ENCODE results near the gene AMPD3. TPM values are rescaled to one million over a fixed set of nuclear protein-coding genes. Genes with fewer than 3 reads are reported as not detected.
A peak's percentile ranks its signal among the peaks of the same experiment; 100 is the strongest.

Gene AMPD3
- total RNA-seq, 1 experiment from 2014 or later: 23.8 TPM

- DNase-seq (ENCODE audit: low read depth): no peak
These were observed 82.5 kb downstream of the AMPD3 start for GRCh38 chr11:10537600-10537999.

DNA sequence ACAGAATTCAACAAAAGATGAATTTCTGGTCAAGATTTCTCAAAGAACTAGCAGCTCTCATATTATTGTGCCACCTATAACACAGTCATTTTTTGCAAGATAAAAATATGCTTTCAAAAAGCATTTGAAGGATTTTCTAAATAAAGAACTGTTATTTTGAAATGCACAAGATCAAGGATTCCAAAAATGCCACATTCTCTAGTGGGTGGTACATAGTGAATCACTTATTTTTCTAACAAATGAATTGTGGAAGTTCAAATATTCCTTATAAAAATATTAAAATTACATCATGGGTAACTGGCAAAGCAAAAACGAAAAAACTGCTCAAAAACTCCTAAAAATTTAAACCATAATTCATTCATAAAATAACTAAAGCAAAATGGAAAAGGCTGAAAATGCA, 83.9 kb downstream of the AMPD3 start:
- no peak for DNase-seq (ENCODE audit: low read depth)

DNA sequence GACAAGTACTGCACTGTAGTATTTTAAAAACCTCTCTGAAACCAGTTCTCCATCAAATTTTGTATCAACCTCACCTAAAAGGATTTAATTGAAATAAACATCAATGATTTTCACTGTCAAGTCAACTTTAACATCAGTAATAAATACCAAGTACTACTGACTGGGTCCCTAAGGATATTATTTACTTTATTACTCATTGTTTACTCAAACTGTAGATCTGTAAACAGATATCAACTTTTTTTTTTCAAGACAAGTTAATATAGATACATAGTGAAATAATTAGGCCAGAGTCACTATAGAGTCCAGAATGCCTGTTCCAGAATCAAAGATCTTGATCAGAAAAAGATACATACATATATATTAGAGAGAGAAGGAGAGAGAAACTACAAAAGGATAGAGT, 84.3 kb downstream of the AMPD3 start:
- DNase-seq (ENCODE audit: low read depth): no peak

GRCh38 chr11:10540546-10540914, 85.5 kb downstream of the AMPD3 start:
- peak; percentile 13 for DNase-seq (ENCODE audit: low read depth)

GRCh38 chr11:10540915-10541560, 86.0 kb downstream of the AMPD3 start, which contains the start of gene RNF141:
Gene RNF141 (minus strand): TSS chr11:10541187. CDS start chr11:10534158, 7,029 bp downstream.
- DNase-seq (ENCODE audit: low read depth): peak; percentile 89

DNA sequence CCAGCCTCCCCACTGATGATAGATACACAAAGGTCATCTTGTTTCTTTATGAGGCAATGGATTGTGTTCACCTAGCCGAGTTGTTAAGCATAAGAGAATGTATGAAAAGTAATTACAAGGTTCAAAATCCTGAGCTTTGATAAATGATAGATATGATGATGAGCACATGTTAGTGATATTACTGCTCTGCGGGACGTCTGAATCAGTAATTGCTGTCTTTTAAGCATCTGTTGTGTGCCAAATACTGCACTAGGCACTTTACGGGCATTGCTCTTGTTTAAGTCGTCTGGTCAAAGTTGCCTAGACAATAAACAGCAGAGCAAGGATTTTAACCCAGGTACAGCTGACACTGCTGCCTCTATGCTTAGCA, 86.5 kb downstream of the AMPD3 start:
- no peak for DNase-seq (ENCODE audit: low read depth)

DNA sequence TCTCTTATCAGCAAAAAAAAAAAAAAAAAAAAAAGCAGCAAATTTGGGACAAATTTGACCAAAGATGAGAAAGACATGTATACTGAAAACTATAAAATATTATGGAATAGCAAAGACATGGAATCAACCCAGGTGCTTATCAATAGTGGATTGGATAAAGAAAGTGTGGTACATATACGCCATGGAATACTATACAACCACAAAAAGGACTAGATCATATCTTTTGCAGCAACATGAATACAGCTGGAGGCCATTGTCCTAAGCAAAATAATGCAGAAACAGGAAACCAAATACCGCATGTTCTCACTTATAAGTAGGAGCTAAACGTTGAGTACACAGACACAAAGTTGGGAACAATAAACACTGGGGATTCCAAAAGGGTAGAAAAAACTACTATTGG, 87.7 kb downstream of the AMPD3 start:
- no peak for DNase-seq (ENCODE audit: low read depth)

GRCh38 chr11:10543782-10544181, 88.7 kb downstream of the AMPD3 start:
- no peak for DNase-seq (ENCODE audit: low read depth)

DNA sequence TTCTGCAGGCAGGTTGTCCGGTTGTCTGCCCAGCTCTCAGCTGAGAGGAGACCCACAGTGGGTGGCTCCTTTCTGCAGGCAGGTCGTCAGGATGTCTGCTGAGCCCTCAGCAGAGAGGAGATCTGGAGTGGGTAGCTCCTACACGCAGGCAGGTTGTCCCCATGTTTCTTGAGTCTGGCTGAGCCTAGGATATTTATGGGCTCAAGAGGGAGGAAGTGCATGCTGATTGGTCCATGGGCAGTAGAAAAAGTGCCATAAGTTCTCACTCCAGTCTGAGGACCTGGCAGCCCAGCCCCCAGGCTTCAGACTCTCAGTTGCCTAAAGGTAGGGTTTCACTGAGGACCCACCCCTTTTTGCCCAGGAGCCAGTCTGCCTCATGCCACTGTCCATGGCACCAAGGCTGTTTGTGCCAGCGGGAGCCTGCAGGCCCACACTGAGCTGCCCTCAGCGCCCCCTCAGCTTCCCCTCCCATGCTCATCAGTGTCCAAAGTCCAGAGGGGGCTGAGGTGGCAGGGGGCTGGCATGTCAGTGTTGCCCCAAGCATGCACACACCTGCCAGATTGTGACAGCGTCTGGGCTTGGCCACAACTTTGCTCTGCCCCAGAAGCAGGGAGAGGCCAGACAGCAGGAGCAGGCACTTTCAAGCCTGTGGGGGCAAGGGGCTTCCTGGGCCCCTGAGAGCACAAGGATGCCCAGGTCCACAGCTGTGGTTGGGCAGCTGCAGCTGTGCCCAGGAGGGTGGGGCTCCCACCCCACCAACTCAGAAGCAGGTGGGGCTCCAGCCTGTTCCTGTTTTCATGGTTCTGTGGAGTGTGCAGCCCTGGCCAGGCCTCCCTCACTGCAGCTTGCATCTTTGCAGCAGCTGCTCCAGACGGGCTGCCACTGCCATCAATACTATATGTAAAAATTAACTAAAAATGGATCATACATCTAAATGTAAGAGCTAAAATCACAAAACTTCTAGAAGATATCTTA, 89.7 kb downstream of the AMPD3 start:
- no peak for DNase-seq (ENCODE audit: low read depth)

DNA sequence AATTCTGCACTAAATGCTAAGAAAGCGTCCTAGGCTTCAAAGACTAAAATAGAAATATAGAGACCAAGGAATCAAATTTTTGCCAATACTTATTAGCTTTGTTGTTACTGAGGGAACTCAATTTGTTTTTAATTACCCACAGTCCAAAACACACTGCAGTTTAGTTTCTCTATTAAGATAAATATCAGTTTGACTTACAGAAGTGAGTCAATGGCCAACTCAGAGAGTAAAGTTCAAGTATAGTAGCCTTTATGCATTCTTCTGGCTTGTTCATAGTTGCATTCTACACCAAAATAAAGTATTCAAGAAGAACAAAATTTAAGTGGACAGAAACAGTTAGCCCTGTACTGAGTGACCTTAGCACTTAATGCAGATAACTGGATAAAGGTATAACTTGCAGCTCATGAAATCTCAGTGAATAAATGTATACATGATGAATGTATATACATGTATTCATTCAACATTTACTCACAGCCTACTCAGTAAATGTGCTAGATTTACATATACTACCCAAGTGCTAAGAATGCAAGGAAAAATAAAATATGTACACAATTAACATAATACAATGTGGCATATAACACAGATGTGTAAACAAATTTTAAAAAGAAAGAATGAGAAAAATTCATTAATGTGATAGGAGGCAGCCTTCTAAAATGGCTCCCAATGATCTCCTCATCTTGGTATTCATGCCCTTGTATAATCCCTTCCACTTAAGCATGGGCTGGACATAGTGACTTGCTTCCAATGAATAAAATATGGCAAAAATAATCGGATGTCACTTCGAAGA, 95.6 kb downstream of the AMPD3 start:
- peak; percentile 50 for DNase-seq (ENCODE audit: low read depth)

- DNase-seq (ENCODE audit: low read depth): no peak
These were observed 96.2 kb downstream of the AMPD3 start for GRCh38 chr11:10551290-10551592.

DNA sequence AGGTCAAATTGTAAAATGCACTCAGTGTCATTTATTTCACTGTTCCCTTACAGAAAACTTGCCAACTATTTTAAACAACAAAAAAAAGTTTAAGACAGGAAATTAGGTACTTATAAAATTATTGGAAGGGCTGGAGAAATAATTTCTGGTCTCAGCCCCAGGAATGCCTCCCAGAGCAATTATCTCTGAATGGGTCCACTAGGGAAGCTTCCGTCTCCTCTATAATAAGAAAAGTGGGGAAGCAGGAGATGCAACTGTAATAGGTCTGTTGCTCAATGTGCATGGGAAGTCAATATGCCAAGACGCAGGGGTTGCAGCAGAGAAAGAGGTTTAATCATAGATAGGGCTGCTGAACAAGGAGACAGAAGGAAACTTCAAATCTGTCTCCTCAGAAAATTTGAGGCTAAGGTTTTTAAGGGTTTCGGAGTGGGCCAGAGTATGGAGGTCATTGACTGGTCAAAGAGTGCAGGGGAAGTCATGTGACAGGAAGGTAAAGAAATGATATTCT, 96.8 kb downstream of the AMPD3 start:
- no peak for DNase-seq (ENCODE audit: low read depth)

DNA sequence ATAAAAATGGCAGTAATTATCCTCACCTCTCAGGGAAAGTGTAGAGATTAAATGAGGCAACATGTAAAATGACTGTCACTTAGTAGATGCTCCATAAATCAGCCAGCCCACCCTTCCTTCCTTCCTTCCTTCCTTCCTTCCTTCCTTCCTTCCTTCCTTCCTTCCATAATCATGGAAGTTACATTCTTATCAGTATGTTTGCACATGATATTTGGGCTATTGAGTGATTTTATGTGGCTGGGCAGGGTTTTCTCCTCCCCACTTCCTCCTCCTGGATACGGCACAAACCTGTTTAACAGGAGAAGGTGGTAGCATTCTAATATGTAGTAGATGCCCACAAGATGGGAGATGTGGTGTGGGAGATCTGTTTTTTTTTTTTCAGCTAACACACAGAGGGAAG, 101.5 kb downstream of the AMPD3 start:
- no peak for DNase-seq (ENCODE audit: low read depth)

Other genes starting within 250 kb of the AMPD3 start
- gene SBF2, start 161.0 kb upstream of the AMPD3 start, total RNA-seq (2014; rRNA removed): 31.6 and 32.1 TPM in 2 replicates
- 160 and 164 TPM in 2 replicates for gene ADM, start 150.2 kb upstream of the AMPD3 start, total RNA-seq (2014; rRNA removed)
- 25.6 and 28.8 TPM in 2 replicates for gene RNF141, start 85.9 kb downstream of the AMPD3 start, total RNA-seq (2014; rRNA removed)
- gene LYVE1, start 113.4 kb downstream of the AMPD3 start, total RNA-seq (2014; rRNA removed): 0.06 TPM in 1 of 2 replicates, not detected in the other
- gene IRAG1, start 238.5 kb downstream of the AMPD3 start, total RNA-seq (2014; rRNA removed): 0.38 and 1.3 TPM in 2 replicates

All from LHCN-M2 (cell line).